Amniotic stem cell (primary cell): ENCODE results near the gene PRPSAP2.
"Not testable (repeated sequence)": the region's sequence is repeated elsewhere in the genome, so short reads cannot be mapped to it uniquely, and the experiment has no call there.

Source experiments
- DNase-seq: peaks from one replicate; lab custom pipeline; 2025; lab: John Stamatoyannopoulos, UW

Gene PRPSAP2, protein sequence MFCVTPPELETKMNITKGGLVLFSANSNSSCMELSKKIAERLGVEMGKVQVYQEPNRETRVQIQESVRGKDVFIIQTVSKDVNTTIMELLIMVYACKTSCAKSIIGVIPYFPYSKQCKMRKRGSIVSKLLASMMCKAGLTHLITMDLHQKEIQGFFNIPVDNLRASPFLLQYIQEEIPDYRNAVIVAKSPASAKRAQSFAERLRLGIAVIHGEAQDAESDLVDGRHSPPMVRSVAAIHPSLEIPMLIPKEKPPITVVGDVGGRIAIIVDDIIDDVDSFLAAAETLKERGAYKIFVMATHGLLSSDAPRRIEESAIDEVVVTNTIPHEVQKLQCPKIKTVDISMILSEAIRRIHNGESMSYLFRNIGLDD

GRCh38 chr17:18857864-18858566, at the start of gene PRPSAP2:
Gene PRPSAP2, plus strand, starts transcription at chr17:18858131. Its CDS starts 7,703 bp downstream, at chr17:18865834.
- DNase-seq, result peak; percentile 77

DNA sequence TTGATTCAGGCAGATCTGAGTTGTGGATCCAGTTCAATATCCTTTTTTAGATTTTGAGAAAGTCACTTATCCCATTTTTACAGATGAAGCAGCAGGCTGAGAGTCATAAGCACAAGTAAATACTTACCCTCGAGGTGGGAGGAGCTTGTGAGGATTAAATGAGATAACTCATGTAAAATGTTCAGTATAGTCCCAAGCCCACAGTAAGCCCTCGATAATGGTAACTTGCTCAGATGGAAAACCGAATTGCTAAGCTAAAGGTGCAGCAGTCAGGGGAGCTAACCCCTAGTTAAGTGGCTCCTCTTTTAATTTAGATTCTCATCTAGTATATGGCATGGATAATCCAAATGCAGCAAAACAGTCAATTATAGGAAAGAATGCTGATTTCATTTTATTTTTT, 42.0 kb upstream of the PRPSAP2 start:
- DNase-seq, result not testable (repeated sequence)

DNA sequence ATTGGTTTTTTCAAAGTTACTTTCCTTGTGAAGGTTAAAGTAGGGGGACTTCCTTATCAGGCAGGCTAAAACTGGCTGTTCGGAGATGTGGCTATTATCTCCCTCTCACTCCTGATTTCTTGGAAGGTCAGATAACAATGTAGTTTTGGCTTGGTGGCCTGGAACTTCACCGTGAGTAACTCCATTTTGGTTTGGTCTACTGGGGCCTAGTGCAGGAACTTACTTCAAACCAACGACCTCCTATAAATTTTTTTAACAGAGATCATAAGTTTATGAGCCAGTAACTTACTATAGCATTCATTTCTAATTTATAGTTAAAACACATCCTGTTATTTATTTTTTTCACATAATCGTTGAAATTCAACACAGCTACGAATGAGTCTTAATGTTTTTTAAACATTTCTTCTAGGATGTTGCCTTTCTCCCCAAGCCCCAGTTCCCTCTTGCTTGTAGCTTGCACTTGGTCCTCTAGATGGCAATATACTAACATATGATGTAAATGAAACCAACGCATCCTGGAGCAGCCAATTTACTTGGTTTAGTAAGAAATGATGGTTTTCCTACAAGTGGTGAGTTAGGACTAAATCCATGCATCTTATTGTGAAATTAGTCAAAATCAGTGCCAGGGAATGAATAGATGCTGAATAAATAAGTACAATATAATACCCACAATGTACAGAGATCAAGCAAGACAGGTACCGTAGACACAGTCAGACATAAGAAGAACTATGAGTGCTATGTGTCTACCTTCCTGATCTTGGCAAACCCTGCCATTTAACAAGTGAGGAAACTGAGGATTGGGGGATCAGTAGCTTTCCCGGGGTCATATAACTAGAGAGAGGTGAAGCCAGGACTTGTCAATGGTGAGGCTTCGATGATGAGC, 41.2 kb upstream of the PRPSAP2 start:
- peak; percentile 38 for DNase-seq

DNA sequence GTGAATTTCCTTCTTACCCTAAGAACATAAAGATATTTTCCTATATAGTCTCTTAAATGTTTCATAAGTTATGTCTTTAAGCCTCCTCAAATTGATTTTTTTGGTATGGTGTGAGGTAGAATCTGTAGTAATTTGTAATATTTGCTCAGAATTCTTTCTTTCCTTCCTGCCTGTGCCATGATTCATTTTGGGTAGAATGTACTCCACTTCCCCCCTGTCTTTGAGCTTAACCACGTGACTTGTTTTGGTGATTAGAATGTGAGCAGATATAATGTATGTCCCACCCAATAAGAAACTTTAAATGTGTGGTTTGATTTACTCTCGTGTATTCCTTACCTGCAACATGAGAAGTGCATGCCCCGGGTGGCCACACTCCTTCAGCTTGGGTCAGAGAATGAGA, 36.5 kb upstream of the PRPSAP2 start:
- DNase-seq, result not testable (repeated sequence)

GRCh38 chr17:18827613-18828012, 30.3 kb upstream of the PRPSAP2 start:
- not testable (repeated sequence) for DNase-seq

- DNase-seq, result no peak
Measured at GRCh38 chr17:18848501-18848900, 9.4 kb upstream of the PRPSAP2 start.

- DNase-seq, result no peak
Measured at GRCh38 chr17:18850679-18851078, 7.3 kb upstream of the PRPSAP2 start.

- no peak for DNase-seq
Measured at GRCh38 chr17:18851201-18851600, 6.7 kb upstream of the PRPSAP2 start.

DNA sequence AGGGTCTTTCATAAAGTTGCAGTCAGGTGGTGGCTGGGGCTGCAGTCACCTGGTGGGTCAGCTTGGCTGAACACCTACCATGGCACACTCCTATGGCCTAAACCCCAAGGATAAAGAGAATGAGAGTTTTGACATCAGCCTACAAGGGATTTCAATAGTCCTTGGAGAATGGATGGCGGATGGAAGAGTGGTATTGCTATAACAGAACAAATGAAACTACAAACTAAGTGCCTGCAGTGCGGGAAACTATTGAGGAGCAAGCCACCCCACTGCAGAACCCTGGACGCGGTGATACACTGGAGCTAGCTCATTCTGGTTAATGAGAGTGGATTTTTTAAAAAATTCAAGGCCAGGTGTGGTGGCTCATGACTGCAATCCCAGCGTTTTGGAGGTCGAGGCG, 3.0 kb upstream of the PRPSAP2 start:
- DNase-seq, result no peak

DNA sequence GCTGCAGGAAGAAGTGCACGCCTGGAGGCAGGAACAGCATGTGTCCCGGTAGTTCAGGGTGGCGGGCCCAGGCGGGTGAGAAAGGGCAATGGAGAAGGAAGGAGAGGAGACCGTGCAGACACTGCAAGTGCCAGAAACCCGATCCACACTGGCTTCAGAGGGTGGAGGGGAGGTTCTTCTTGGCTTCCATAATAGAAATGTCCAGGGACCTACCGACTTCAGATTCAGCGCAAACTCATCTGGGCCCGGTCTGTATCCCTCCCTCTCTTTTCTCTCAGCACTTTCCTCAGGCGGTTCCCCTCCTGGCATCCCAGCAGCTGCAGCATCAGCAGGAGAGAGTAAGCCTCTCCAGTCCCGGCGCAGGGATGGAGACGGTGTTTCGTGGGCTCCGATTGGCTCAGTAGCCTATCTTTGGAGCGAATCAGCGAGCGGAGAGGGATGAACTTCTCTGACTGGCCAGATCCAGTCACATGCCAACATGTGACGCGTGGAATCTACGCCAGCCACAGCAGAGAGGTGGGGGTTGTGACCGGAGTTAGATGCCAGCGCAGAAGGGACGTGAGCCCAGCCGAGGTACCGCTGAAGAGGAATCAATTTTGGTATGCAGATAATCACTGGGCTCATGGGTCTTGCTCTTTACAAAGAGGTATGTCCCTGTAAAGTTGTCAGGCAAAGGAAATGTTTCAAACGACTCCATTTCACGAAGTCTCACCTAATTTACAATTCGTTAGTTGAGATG, 1.9 kb upstream of the PRPSAP2 start:
- peak; percentile 92 for DNase-seq

DNA sequence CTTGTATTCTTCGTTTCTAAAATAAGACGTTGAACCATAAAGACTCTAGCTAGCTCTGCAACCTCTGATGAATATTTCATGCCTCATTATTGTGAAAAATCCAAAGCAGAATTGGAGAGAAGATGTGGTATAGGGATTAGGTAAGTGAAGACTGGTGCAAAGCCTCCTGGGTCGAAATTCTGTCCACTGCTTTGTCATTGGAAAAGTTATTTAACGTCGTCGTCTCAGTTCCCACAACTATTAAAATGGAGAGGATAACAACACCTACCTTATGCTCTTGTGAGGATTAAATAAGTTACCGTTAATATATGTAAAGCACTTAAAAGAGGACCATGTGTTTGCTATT, 1.4 kb upstream of the PRPSAP2 start:
- DNase-seq, result no peak

GRCh38 chr17:18858567-18859245, 775 bp downstream of the PRPSAP2 start:
- no peak for DNase-seq

DNA sequence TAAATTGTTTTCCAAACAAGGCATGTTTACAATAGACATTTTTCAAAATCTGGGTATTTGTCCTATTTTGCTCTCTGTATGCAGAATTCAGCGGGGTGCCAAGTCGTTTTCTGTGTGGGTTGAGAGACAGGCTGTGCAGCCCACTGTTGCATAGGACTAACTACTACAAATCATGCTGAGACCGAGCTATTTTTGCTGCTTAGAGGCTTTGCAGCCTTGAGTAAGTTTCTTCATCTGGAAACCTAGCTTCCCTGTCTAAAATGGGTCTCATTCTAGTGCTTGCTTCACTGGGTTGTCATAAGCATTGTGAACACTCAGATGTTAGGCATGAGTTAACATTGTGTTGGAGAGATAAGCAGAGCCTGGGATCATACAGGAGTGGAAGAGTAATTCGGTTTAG, 1.3 kb downstream of the PRPSAP2 start:
- DNase-seq, result no peak

DNA sequence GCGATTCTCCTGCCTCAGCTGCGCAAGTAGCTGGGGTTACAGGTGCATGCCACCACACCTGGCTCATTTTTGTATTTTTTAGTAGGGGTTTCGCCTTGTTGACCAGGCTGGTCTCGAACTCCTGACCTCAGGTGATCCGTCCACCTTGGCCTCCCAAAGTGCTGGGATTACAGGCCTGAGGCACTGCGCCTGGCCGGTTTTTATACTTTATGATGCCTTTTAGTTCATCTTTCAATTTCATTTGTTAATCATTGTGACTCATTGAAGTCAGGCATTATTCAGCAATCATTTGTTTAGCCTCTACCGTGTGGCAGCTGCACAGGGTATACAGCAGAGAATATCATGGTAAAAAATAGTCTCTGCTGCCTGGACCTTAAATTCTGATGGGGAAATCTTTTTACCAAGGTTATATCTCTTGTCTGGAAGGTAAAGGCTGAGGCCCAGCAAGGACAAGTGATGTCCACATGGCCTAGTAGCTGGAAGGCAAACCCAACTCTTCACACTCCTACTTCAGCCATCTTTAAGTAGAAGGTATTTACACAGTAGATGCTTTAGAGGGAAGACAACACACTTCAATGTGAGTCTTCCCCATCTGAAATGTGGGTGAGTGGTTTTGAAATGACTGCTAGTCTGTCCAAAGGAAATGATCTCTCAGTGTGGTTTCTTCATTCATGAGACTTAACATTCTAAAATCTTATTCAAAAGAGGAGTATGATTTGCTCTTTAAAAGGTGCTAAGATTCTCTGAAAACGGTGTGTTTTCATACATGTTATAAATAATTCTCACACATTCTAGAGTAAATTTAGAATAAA, 2.4 kb downstream of the PRPSAP2 start:
- DNase-seq, result no peak

DNA sequence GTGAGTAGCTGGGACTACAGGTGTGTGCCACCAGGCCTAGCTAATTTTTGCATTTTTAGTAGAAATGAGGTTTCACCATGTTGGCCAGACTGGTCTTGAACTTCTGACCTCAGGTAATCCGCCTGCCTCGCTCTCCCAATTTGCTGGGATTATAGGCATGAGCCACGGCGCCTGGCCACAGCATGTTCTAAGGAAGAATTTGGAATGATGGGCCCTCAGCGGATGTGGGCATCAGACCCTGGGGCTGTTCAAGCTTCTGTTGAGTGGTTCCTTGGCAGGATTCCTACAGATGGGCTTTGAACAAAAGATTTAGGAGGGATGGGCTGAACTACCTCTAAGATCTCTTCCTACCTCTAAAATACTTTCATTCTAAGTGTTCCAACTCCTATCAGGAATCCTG, 4.1 kb downstream of the PRPSAP2 start:
- no peak for DNase-seq

- not testable (repeated sequence) for DNase-seq
Measured at GRCh38 chr17:18864996-18865395, 7.1 kb downstream of the PRPSAP2 start.

DNA sequence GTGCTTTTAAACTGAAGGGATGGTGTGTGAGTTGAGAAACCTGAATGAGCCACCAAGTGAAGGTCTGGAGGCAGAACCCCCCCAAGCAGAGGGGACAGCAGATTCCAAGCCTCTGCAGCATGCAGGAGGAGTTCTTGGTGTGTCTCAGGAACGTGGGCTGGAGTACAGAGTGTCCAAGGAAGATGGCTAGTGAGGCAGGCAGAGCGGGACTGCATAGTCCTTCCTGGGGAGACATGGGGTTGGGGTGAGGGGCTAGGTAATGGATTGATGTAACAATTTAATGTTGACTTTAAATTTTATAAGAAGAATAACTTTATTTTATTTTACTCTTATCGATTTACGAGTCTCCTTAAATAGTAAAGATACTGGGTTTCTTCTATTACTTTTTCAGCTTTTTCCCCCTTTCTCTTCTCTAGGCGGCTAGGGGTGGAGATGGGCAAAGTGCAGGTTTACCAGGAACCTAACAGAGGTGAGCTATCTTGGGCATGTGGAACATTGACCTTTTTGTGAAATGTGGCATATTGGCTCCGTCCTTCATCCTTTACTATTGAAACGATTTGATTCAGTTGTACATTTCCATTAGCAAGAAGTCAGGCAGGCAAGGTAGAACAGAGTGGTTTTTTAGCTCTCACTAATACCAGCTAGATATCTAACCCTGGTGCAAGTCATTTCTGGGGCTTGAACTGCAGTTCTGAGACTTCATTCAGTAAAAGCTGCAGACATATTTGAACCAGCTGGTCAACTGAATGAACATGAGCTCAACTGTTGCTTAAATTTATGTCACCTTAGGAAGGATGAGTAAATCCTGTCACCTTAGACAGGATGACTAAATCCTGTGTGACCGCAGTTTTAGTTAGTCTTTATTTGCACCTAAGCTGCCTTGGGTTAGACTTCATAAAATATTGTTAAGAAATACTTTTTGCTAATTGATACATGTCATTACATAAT, 9.2 kb downstream of the PRPSAP2 start:
- DNase-seq, result no peak

DNA sequence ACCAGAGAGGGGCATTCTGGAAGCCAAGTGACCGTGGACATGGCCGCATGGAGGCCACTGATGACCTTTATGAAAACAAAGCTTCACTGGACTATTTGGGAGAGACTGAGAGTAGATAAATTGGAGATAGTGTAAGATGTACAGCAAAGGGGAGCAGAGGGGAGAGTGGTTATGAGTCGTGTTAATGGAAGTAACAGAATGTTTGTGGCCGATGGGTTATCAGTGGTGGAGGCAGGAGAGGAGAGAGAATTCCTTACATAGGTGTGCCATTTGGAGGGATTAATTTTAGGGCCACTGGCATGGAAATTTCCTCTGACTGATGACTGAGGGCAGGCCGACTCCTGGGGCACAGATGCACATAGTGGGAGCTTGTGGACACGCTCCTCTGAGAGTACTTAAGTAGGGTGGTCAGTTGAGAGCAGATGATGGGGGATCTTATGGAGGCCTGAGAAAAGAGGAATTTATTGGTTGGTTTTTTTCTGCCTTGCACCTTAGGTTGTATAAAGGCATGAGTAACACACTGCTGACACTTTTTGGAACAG, 19.2 kb downstream of the PRPSAP2 start:
- DNase-seq, result no peak

DNA sequence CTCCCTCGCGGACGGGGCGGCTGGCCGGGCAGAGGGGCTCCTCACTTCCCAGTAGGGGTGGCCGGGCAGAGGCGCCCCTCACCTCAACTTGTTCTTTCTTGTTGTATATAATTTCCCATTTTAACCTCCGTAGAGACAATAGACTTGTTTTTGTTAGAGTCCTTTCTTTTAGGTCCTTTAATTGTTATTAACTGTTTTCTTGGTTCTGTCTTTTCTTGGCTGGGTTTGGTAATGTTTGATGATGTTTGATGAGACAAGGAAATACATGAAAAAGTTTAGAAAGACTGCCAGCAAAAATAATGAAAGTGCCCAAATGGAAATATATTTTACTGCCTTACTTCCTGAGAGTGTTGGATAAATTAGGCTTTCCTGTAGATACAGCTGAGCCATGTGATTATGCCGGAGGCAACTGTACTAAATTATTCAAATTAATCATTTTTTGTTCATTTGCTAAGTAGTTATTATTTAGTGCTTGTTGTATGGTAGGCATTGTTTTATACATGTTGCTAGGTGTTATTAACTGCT, 30.9 kb downstream of the PRPSAP2 start:
- no peak for DNase-seq
